NCI-H146 treated with DMSO at 0.1 percent for 48 hours (cell line): ENCODE measurements around the gene PMEL.

Experiments used
- DNase-seq: peaks from one replicate; lab custom pipeline; 2025; ENCODE audit not compliant: unreplicated experiment; lab: John Stamatoyannopoulos, UW

The PMEL gene

DNA sequence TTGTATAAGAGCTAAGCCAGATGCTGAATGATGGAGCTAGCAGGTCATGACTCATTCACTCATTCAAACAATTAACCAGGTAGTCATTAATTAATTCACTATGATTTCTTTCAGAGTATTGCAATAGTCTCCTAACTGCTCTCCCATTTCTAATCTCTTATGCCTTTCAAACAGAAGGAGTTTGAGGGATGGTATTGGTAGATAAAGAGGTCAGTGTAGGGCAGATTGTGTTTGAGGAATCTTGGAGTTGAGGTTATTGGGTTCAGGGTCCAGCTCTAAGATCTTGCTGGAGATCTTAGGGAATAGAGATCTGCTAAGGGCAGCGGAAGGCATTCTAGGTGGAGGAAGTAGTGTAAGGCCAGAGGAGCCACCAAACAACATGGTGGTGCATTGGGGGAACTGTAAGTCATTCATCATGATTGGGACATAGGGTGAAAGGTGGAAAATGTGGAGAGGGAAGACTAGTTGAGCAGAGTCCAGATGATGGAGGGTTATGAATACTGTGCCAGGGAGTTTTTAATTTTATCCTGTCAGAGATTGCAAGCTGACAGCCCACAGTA is 23.2 kb downstream of the PMEL start:
- no peak for DNase-seq

DNA sequence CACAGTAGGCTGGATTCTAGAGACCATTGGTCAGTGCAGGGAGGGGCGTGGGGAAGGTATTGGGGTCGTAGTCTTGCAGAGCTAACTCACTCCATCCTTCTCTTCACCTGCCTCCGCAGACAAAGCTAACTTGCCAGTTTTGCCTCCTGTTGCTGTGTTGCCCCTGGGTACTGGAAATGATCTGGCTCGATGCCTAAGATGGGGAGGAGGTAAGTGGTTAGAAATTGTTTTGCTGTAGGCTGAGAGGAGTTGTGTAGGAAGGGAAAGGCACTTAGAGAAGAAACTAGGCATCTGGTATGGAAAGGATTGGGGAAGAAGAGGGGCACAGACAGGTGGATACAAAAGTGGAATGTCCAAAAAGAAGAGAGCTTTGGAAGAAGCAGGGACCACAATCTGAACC is 23.8 kb downstream of the PMEL start:
- no peak for DNase-seq

DNA sequence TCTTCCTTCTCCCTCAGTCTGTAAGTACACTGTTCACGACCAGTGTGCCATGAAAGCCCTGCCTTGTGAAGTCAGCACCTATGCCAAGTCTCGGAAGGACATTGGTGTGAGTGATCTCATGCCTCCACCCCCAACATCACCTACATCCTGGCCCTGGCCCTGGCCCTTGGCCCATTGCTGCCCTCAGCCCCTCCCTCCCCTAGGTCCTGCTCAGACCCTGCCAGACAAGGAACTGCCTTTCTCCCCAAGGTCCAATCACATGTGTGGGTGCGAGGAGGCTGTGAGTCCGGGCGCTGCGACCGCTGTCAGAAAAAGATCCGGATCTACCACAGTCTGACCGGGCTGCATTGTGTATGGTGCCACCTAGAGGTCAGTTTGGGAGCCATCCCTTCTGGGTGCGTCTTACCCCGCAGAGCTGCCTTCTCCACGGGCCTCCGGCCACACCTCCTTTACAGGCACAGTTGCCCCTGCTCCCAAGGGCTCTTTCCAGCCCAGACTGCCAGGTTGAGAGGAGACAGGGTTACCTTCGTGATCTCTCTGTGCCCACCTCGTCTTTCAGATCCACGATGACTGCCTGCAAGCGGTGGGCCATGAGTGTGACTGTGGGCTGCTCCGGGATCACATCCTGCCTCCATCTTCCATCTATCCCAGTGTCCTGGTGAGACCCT is 25.6 kb downstream of the PMEL start:
- DNase-seq: peak; percentile 80

DNA sequence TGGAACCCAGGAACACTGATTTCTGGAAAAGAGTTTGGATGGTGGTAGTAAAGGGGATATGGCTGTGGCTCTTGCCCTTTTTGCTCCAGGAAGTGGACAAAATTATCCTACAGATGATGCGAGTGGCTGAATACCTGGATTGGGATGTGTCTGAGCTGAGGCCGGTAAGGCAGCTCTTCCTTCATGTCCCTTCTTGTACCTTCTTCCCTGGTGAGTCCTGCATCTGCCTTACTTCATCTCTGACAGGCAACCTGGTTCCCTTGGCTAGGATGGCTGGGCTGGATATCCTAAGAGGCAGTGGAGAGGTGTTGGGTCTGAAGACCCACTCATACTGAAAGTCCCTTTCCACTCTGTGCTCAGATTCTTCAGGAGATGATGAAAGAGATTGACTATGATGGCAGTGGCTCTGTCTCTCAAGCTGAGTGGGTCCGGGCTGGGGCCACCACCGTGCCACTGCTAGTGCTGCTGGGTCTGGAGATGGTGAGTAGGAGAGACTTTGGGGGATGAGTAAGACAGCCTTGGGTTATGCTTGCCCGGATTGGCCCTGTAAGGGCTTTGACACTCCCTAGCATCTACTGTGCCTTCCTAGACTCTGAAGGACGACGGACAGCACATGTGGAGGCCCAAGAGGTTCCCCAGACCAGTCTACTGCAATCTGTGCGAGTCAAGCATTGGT is 26.9 kb downstream of the PMEL start:
- DNase-seq: no peak

DNA sequence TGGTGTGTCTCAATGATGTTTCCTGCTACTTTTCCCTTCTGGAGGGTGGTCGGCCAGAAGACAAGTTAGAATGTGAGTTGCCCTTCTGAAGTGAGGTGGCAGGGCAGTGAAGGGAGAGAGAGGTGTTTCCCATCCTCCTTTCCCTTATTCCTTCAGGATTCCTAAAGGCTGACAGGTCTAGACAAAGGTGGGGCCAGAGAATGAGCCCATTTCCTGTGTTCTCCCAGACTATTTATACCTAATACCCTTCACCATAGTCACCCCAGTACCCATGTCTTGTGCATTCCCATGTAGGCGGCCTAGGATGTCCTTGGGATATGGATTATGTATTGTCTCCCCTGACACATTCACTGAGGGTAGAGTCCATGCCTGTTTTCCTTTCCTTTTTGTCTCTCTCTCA is 27.9 kb downstream of the PMEL start:
- DNase-seq: no peak

DNA sequence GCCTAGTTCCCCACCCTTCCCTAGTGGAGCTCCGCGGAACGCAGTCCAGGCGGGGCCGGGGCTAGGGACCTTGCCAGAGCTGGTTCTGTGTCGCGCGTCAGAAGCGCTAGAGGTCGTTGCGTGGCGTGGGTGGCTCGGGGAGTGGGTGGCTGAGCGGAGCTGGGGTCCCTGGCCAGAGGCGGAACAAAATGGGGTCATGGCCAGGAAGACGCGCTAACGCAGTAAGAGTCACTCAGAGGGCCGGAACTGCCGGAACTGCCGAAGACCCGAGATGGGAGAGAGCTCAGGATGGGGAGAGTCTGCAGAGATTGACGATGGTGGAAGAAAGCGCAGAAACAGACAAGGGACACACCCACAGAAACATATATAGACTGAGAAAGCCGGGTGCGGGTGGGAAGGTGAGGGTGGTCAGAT is 30.1 kb downstream of the PMEL start:
- no peak for DNase-seq

DNA sequence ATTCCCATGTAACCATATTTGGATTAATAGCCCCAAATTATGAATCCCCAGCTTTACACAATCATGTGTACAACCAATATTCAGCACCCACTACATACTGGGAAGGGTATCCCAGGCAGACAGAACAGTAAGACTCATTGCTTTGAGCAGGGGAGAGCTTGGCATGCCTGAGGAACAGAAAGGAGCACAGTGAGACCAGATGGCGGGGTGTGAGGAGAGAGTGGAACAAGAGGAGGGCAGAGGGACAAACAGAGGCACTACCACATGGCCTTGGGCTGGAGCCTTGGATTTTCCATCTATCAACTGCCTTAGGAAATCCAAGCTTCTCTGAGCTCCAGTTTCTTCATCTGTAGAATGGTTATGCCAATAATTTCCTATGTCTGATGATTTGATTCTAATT is 31.1 kb downstream of the PMEL start:
- no peak for DNase-seq

DNA sequence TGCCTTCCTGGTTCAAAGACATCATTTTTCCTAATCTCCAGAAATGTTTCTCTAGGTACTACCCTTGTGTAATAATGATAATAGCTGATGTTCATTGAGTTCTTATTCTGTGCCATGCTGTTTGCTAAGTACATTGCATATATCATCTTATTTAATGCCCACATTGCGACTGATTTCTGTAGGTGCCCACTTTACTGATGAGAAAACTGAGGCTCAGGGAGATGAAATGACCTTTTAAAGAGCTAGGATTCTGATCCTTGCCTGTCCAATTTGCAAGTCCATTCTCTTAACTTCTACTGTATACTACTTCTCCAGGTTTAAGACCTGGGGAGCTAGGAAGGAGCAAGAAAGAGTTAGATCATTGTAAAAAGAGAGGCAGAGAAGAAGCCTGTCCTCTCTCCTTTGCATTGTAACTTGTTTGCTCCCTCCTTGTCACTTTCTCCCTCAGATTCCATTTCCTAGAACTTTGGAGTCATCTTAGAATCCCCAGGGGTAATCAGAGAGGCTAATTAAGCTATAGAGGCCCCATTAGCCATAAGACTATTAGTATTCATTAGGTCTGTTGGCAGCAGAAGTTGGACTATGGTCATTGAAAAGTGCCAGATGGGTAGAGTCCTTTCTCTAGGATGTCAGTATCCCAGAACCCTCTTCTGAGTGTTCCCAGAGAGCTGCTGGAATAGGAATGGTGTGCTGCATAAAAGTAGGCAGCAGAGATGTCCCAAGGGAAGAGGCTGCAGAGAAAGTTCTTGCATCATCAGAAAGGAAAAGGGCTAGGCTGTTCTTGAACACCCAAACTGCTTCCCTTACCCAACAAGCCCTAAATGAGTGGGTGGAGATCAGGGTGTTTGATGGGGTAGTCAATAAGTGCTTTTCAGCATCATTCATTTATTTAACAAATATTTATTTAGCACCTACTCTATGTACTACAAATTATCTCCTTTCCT is 31.8 kb downstream of the PMEL start:
- no peak for DNase-seq

DNA sequence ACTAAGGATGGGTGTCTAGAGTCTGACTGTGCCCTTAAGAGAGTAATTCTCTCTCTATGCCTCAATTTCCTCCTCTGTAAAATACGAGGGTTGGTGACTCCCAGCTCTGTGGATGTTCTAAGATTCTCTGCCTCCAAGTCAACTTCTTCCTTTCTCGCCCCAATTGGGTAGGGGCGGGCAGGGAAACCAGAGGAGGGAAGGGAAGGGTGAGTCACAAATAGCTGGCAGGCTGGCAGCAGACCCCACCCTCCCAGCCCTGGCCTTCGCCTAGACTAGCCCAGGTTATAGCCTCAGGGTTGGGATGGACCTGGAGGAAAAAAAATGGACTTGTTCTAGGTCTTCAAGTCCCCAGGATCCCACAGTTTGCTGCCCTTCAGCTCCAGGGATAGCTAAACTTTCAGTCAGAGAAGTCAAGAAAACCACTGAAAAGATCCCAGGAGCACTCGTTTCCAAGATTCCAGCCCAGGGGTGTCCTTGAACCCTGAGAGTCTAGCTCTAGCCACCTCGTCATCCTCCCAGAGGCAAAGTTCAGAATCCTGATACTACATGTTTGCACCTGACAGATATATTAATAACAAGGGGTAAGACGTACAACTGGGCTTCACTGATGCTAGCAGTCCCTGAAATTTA is 32.6 kb downstream of the PMEL start:
- no peak for DNase-seq

DNA sequence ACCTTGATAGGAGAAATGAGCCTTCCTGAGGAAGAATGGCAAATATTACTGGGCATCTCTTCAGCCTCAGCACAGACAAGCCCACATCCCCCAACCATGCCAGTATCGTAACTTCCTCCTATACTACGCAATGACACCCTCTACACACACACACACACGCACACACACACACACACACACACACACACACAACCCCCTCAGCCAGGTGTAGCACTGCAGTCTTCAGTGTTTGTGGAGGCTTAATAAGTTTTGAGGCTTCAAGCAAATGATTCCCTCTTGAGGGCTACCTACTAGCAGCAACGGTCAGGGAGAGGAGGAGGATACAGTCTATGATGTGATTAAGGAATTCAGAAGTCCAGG is 33.3 kb downstream of the PMEL start:
- DNase-seq: no peak

DNA sequence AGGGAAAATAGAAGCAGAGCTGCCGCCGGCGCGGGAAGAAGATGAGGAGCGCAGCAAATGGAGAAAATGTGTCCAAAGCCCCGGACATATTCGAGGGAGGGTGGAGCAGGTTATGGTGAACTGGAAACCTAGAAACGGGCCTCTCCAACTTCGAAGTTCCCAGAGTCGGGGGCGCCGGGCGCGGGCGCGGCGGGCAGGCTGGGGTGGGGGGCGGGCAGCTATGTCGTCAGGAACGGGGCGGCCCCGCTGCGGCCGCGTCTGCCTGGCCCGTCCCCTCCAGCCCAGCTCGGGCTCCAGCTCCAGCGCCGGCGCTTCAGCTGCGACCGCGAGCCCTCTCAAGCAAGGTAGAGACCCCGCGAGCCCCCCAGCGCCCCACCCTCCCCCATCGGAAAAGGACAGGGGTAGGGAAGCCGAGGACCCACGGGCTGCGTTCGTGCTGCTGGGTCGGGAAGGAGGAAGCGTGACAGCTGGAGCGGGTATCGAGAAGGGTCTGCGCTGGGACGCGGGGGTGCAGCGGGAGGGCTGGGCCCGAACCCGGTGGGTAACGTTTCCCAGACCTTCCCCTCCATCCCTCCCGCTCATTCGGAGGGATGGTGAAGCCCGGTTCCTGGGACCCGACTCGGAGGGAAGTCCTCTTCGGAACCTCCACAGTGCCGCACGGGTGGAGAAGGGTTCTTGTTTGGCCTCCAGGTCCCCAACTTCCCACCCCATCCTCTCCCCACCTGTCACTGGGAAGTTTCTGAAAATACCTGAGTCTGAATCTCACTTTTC is 33.9 kb downstream of the PMEL start:
- DNase-seq: peak; percentile 14

DNA sequence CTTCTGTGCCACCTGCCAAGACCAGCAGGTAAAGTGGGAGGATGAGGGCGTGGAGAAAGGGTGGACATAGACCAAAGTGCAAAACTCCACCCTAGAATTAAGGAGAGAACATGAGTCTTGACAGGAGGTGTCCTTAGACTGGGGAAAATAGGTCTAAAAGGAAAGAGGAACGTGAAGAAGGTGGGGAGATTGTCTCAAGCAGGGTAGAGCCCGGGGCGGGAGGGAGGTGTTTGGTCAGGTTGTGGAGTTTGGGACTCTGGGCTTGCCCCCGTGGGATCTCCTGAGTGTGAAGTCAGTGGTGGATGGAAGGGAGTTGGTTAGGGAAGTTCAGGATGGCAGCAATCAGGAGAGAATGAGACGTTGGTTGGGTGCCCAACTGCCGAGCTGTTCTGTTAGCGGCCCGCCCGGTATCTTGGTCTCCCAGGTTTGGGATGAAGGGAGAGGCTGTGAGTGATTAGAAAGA is 34.5 kb downstream of the PMEL start:
- no peak for DNase-seq

DNA sequence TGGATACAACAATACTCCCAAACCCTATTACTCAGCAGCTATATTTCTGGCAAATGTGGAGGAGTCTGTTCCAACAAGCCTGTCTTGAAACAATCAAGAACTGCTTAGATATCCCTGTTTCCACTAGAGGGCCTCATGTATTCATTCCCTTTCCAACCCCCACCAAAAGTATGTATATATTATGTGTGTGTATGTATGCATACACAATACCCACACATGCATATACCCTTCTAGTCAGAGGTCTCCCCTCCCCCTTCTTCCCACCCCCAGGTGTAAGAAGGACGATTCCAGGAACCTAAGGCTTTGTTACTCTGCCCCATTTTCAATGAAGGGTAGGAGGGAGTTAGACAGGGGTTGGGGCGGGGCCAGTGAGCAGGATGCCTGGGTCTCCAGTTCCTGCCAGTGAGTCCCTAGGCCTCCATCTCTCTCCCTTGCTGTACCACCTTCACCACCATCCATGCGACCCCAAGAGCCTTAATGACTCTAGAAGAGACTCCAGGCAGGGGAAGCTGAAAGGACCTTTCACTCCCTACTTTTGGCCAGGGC is 35.0 kb downstream of the PMEL start, which contains the start of gene DGKA:
Gene DGKA, plus strand, starts transcription at position 392 of the 546 bp plus-strand sequence. CDS start 5,342 bp downstream, outside the sequence.
- peak; percentile 70 for DNase-seq

DNA sequence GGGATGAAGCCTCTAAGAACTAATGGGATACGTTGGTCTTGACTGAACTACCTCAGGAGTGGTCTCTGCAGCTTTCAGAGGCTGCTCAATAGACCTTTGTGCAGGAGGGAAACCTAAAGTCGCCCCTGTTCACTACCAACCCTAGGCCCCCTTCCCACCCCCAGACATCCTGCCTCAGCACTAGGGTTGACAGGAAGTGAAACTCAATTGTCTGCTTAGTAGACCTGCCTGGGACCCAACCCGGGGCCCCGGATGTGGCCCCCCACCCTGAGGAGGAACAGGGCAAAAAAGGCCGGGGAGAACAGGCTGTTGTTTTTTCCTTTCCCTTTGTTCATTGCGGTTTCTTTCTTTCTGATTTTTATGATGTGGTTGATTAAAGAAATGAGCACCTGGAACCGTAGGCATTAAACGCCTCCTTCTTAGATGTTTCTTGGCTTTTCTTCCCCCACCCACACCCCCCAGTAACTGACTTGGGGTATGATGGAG is 36.5 kb downstream of the PMEL start:
- no peak for DNase-seq

DNA sequence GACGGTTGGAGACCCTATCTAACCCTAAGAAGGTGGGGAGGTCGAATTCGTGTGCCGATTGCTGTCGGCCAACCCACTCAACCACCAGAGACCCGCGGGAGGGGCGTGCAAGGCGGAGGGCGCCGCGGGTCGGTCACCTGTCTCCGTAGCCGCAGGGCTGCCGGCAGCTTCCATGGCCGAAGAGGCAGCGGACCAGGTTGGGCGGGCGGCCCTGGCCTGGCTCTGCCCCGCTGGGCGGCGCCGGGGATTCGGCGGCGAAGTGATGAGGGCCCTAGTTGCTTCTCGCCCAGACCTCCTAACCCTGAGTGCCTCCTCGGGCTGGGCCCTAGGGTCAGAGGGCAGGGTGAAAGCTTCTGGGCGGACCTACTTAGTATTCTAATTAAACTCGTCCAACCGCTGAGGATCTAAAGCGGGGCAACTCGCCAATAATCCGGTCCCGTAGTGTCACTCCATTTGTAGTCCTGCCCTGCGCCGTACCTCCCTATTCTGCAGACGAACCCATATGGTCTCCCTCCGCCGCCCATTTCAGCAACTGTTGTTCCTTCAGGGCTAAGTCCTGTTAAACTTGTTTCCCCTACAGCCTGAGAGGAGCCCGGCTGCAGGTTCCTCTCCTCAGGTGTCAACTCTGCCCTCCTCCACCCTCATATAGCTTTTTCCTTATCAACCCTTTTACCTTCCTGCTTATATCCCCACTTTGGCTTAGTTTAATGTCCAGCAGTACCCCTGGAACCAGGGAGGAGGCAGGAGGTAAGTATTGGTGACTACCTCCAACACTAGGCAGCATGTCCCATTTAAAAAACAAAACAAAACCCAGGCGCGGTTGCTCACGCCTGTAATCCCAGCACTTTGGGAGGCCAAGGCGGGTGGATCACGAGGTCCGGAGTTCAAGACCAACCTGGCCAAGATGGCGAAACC is 38.0 kb downstream of the PMEL start, which contains the start of gene PYM1:
Gene PYM1, minus strand, starts transcription at position 307 of the 915 bp plus-strand sequence. Its CDS starts 133 bp downstream, at position 174.
- DNase-seq: peak; percentile 73

DNA sequence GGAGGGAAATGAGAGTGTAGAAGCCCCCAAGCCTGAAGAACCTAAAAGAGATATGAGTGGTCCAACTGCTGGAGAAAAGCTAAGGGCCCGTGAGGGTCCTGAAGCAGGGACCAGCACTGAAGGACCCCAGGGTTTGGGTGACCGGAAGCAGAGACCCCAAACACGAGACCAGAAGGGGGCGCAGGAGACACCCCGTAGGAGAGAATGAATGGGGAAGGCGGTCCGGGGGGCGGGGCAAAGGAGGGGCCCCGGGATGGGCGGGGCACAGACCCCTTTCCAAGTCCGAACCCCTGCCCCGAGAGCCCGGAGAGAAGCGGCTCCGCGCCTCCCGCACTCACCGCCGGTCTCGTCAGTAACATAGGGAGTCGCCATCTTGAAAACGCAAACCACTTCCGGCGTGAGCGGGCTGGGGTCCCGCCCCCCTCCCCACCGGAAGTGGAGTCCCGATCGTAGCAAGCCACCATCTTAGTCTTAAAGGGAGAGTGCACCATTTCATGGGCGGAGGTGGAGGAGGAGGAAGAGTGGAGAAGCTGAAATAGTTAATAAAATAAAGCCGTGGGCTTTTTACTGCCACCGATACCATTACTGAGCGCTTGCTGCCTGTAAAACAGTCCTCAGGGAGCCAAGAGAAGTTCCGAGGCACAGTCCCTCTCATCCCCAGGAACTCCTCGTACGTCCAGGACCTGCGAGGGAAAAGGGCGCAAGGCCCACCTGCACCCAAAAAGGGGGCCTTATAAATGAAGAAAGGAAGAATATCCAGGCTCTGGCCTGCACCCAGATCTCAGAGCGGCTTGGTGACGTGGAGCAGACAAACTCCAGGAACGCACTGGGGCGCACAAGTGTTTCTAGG is 38.9 kb downstream of the PMEL start:
- peak; percentile 90 for DNase-seq
